IPS-NIHi11 (cell line): Measurements from ENCODE around the gene PTPRE.

Experiments
- DNase-seq: peaks from one replicate; pipeline ENCODE4 v3.0.0; 2012; ENCODE audit warnings: mixed read lengths, low spot score

The PTPRE gene

GRCh38 chr10:128060341-128061250, 153.7 kb downstream of the PTPRE start:
- DNase-seq = no peak

GRCh38 chr10:128061306-128062300, 154.7 kb downstream of the PTPRE start:
- no peak for DNase-seq

GRCh38 chr10:128062331-128062880, 155.5 kb downstream of the PTPRE start:
- no peak for DNase-seq

GRCh38 chr10:128062881-128063563, 156.1 kb downstream of the PTPRE start:
- DNase-seq = no peak

GRCh38 chr10:128063736-128064107, 156.8 kb downstream of the PTPRE start:
- no peak for DNase-seq

GRCh38 chr10:128064108-128064969, 157.4 kb downstream of the PTPRE start:
- no peak for DNase-seq

GRCh38 chr10:128064970-128065580, 158.2 kb downstream of the PTPRE start:
- DNase-seq = no peak

- DNase-seq = no peak
Measured at GRCh38 chr10:128065881-128066534, 159.1 kb downstream of the PTPRE start.

- no peak for DNase-seq
Measured at GRCh38 chr10:128066870-128067382, 160.0 kb downstream of the PTPRE start.

- DNase-seq = no peak
Measured at GRCh38 chr10:128067691-128068397, 160.9 kb downstream of the PTPRE start.

GRCh38 chr10:128068398-128069285, 161.7 kb downstream of the PTPRE start:
- no peak for DNase-seq

- DNase-seq = peak; percentile 84
Measured at GRCh38 chr10:128069351-128070051, 162.6 kb downstream of the PTPRE start.

GRCh38 chr10:128070161-128070560, 163.3 kb downstream of the PTPRE start:
- DNase-seq = no peak

- DNase-seq = no peak
Measured at GRCh38 chr10:128070721-128071416, 164.0 kb downstream of the PTPRE start.

- no peak for DNase-seq
Measured at GRCh38 chr10:128071417-128071782, 164.5 kb downstream of the PTPRE start.

GRCh38 chr10:128072046-128072445, 165.1 kb downstream of the PTPRE start:
- DNase-seq = no peak
